ENCODE measurements around the gene PLXNA4.

DNA sequence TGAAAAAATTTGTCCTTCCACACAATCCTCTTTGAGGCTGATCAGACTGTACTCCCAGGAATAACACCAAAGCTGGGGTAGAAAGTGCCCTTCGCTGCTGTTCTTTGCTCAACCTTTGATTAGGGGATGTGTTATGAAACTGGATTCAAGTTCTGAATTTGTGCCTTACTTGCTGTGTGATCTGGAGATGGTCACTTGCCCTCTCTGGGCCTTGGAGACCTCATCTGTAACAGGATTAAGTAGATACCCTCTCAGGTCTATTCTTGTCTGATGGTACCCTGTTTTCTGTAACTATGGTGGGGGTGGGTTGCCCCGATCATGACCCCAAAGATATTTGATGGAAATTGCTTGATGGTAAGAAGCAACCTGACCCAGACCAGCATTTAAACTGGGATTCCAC, 368.5 kb downstream of the PLXNA4 start:
- TF ChIP-seq, protein P1, sequence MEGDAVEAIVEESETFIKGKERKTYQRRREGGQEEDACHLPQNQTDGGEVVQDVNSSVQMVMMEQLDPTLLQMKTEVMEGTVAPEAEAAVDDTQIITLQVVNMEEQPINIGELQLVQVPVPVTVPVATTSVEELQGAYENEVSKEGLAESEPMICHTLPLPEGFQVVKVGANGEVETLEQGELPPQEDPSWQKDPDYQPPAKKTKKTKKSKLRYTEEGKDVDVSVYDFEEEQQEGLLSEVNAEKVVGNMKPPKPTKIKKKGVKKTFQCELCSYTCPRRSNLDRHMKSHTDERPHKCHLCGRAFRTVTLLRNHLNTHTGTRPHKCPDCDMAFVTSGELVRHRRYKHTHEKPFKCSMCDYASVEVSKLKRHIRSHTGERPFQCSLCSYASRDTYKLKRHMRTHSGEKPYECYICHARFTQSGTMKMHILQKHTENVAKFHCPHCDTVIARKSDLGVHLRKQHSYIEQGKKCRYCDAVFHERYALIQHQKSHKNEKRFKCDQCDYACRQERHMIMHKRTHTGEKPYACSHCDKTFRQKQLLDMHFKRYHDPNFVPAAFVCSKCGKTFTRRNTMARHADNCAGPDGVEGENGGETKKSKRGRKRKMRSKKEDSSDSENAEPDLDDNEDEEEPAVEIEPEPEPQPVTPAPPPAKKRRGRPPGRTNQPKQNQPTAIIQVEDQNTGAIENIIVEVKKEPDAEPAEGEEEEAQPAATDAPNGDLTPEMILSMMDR (IDR thresholded peaks at IDR 0.05), result no peak
- no peak for TF ChIP-seq POLR2A (IDR thresholded peaks at IDR 0.05)
